IPS DF 19.7 (cell line): Measurements from ENCODE around the gene IMPA2.
"Not testable (repeated sequence)": the region's sequence is repeated elsewhere in the genome, so short reads cannot be mapped to it uniquely, and the experiment has no call there.

ENCODE experiments used
- DNase-seq: peaks from one replicate; pipeline ENCODE4 v3.0.0-alpha.2; 2013; ENCODE audit warnings: low read depth, low spot score

The IMPA2 gene

GRCh38 chr18:12048010-12048826, 66.9 kb downstream of the IMPA2 start:
- DNase-seq, result no peak

GRCh38 chr18:12048827-12049175, 67.5 kb downstream of the IMPA2 start:
- no peak for DNase-seq

- DNase-seq, result no peak
Observed at GRCh38 chr18:12049978-12050811, 68.9 kb downstream of the IMPA2 start.

GRCh38 chr18:12052866-12053265, 71.6 kb downstream of the IMPA2 start:
- DNase-seq, result no peak

- DNase-seq, result no peak
Observed at GRCh38 chr18:12053289-12053688, 72.0 kb downstream of the IMPA2 start.

GRCh38 chr18:12056034-12056883, 75.0 kb downstream of the IMPA2 start:
- no peak for DNase-seq

- DNase-seq, result no peak
Observed at GRCh38 chr18:12056884-12057402, 75.6 kb downstream of the IMPA2 start.

GRCh38 chr18:12057419-12058039, 76.2 kb downstream of the IMPA2 start:
- no peak for DNase-seq

- no peak for DNase-seq
Observed at GRCh38 chr18:12059334-12060181, 78.3 kb downstream of the IMPA2 start.

- DNase-seq, result no peak
Observed at GRCh38 chr18:12060182-12060870, 79.0 kb downstream of the IMPA2 start.

- DNase-seq, result no peak
Observed at GRCh38 chr18:12061685-12062084, 80.4 kb downstream of the IMPA2 start.

GRCh38 chr18:12062974-12063373, 81.7 kb downstream of the IMPA2 start:
- DNase-seq, result no peak

- no peak for DNase-seq
Observed at GRCh38 chr18:12064086-12064763, 82.9 kb downstream of the IMPA2 start.

- no peak for DNase-seq
Observed at GRCh38 chr18:12065397-12065796, 84.1 kb downstream of the IMPA2 start.

- DNase-seq, result no peak
Observed at GRCh38 chr18:12066910-12067511, 85.7 kb downstream of the IMPA2 start.

- no peak for DNase-seq
Observed at GRCh38 chr18:12067671-12068070, 86.4 kb downstream of the IMPA2 start.

GRCh38 chr18:12068316-12068949, 87.1 kb downstream of the IMPA2 start:
- DNase-seq, result not testable (repeated sequence)

GRCh38 chr18:12068950-12069320, 87.6 kb downstream of the IMPA2 start:
- DNase-seq, result no peak
